GM13976 (cell line): ENCODE data around the gene RPL7A.
"Not testable (repeated sequence)": the region's sequence is repeated elsewhere in the genome, so short reads cannot be mapped to it uniquely, and the experiment has no call there.

Experiments used
- DNase-seq: peaks from one replicate; pipeline ENCODE4 v3.0.0; 2012; ENCODE audit warnings: low spot score
- CTCF ChIP-seq: IDR thresholded peaks from 2 replicates; pipeline ENCODE4 v1.5.1; 2012; ENCODE audit warnings: borderline replicate concordance, mild to moderate bottlenecking; ENCODE audit not compliant: insufficient read depth; ENCODE audit errors: extremely low read depth, missing control alignments, control extremely low read depth
- in situ Hi-C: fragments of 300-500 bp; cut with MboI; formaldehyde crosslinking; loops from one replicate; pipeline ENCODE4 v1.12.0; 2022; ENCODE audit warnings: low sequenced_read_pairs, mixed read lengths, inconsistent platforms; ENCODE audit not compliant: unreplicated experiment

Gene RPL7A

GRCh38 chr9:133374612-133375115, 26.6 kb downstream of the RPL7A start:
- in situ Hi-C loops = no loop called here
- no peak for TF ChIP-seq CTCF
- DNase-seq = no peak

GRCh38 chr9:133375116-133375723, 27.2 kb downstream of the RPL7A start:
- no peak for TF ChIP-seq CTCF
- in situ Hi-C loops = no loop called here

GRCh38 chr9:133375724-133376654, 28.0 kb downstream of the RPL7A start, which contains the start of the genes STKLD1 and SURF4:
Gene STKLD1 (plus strand): TSS chr9:133376366. CDS start chr9:133376474, 108 bp downstream.
Gene SURF4 (minus strand): TSS chr9:133376060. CDS start chr9:133375969, 91 bp downstream.
- DNase-seq = peak; percentile 100
- in situ Hi-C loops = no loop called here
- TF ChIP-seq CTCF = no peak

More at GRCh38 chr9:133375116-133375723, 27.2 kb downstream of the RPL7A start:
- DNase-seq = peak; percentile 65

GRCh38 chr9:133377280-133377679, 29.3 kb downstream of the RPL7A start:
- DNase-seq, in situ Hi-C loops: not testable (repeated sequence)

- no peak for TF ChIP-seq CTCF
- in situ Hi-C loops = no loop called here
- DNase-seq = no peak
Observed at GRCh38 chr9:133377721-133378216, 29.8 kb downstream of the RPL7A start.

GRCh38 chr9:133378408-133378962, 30.5 kb downstream of the RPL7A start:
- no peak for DNase-seq
- TF ChIP-seq CTCF = no peak
- in situ Hi-C loops = no loop called here
